ENCODE measurements around the gene TMEM119. TPM values are rescaled to one million over a fixed set of nuclear protein-coding genes. Genes with fewer than 3 reads are reported as not detected.

Gene TMEM119
- total and polyA plus RNA-seq, 9 of the 15 experiments (the other 6 are each of a cell fraction or from before 2014, with no cell fraction given): 0.18 TPM; not detected in 8

DNA sequence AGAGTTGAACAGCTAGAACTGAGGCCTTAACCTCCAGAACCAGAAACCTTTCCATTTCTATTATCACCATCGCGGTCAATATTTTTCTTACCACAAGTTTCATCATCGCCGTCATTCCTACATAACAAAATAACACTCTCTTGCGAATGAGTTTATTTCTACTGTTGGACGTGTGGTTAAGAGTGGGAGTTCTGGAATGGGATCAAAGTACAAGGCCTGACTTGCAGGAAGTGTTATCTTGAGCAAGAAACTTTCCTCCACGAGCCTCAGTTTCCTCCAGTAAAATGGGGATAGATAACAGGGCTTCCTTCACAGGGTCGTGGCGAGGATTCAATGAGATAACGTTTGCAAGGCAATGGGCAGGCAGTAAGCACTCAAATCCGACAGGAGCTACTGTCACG is 37.6 kb downstream of the TMEM119 start:
- no peak for ATAC-seq
- no TSS peak for BruUV-seq (replicated peaks)
- peak overlapping the region; percentile 93 for H3K4me3 ChIP-seq
- H4K20me1 ChIP-seq (replicated peaks; ENCODE audit: control insufficient read depth, insufficient read depth, low read length): peaks cover 16% of the 10 kb centered on the region; the same call in 1 of the 2 replicates
- POLR2A ChIA-PET: interaction anchor here (0.5 to 2.4 kb wide), 16 partner anchors 10 to 487 kb away, joined by 3 to 18 read pairs (median 3); partner anchors contain the start of gene FICD
- H3K27me3 ChIP-seq (ENCODE audit: control insufficient read depth in 2 of 2, insufficient read depth in 2 of 2, low read length in 2 of 2): no peaks in the 10 kb centered on the region
- under 1% methylated on average over 12 of the region's 12 CpGs for WGBS (ENCODE audit: insufficient coverage, low coverage, missing lambda C conversion rate)
- no peaks in the 10 kb centered on the region for H3K9me1 ChIP-seq (ENCODE audit: control insufficient read depth, insufficient read depth, low read length)
- peaks cover 11 to 26% of the 10 kb centered on the region in 2 experiments for H3K4me1 ChIP-seq (replicated peaks in 1 of 2; ENCODE audit: control insufficient read depth in 2 of 2, insufficient read depth in 2 of 2, low read length in 2 of 2)
- no peaks in the 10 kb centered on the region for H3K9me3 ChIP-seq (replicated peaks; ENCODE audit: control insufficient read depth, insufficient read depth, low read depth, low read length)
- peak in 1 of 4 experiments; percentile 42 for DNase-seq (ENCODE audit: extremely low read depth in 1 of 4, low spot score in 3 of 4)
- CTCF ChIA-PET (ENCODE audit: low intra/inter-chr PET ratio): no interaction called here
- peak; percentile 56 for FAIRE-seq
- peaks cover 50% of the 10 kb centered on the region for H3K36me3 ChIP-seq (ENCODE audit: control insufficient read depth, insufficient read depth, low read length)
- in situ Hi-C loops (cut with MboI) (loop anchor here (5.0 kb wide), 2 partner anchors 242 to 532 kb away; partner anchors contain the start of gene ALKBH2), intact Hi-C loops (cut with micrococcal nuclease) (loop anchor here (5.0 kb wide), 3 partner anchors 172 to 392 kb away; partner anchors contain the start of genes CORO1C and SSH1)
- H3K4me2 ChIP-seq (ENCODE audit: insufficient read depth, low read length): peak overlapping the region; percentile 99
- H3K79me2 ChIP-seq (ENCODE audit: control insufficient read depth, insufficient read depth, low read length): peaks cover 86% of the 10 kb centered on the region
- peak overlapping the region; percentile 89 for H2AFZ ChIP-seq (ENCODE audit: low read depth, low read length)
- peak overlapping the region; percentile 90 to 96 for H3K9ac ChIP-seq (ENCODE audit: insufficient read depth in 1 of 2, low read depth in 2 of 2, low read length in 2 of 2)
- peak overlapping the region; percentile 97 for H3K27ac ChIP-seq (ENCODE audit: extremely low read depth, low read depth, low read length)
- TF ChIP-seq LARP7 (IDR thresholded peaks at IDR 0.05) (no peak), TAF15 (IDR thresholded peaks at IDR 0.05; ENCODE audit: low read depth, low read length) (no peak), ZBTB26 (CRISPR knock-in tag; IDR thresholded peaks at IDR 0.05) (no peak), ZNF3 (CRISPR knock-in tag; IDR thresholded peaks at IDR 0.05) (no peak), SMARCA4 (IDR thresholded peaks at IDR 0.05) (peak; percentile 16; the same call in 1 of the 2 replicates), SMAD2 (IDR thresholded peaks at IDR 0.05; ENCODE audit: low read depth, low read length) (no peak), PHB2 (IDR thresholded peaks at IDR 0.05; ENCODE audit: low read depth) (no peak), PHTF2 (CRISPR knock-in tag; IDR thresholded peaks at IDR 0.05) (no peak), GABPA (tag; conservative IDR thresholded peaks at IDR 0.05; ENCODE audit: low read depth) (no peak), ZNF431 (CRISPR knock-in tag; IDR thresholded peaks at IDR 0.05) (no peak), CEBPZ (IDR thresholded peaks at IDR 0.05; ENCODE audit: borderline replicate concordance, low read depth, low read length) (no peak), LEF1 (IDR thresholded peaks at IDR 0.05) (peak; percentile 53; the same call in 1 of the 2 replicates), POLR2B (IDR thresholded peaks at IDR 0.05; ENCODE audit: low read depth, partially characterized antibody) (no peak), FUS (optimal IDR thresholded peaks at IDR 0.05; ENCODE audit: low read depth, low read length) (no peak), CHAMP1 (IDR thresholded peaks at IDR 0.05) (no peak), NR2C1 (IDR thresholded peaks at IDR 0.05) (no peak), NR2C1 (tag; IDR thresholded peaks at IDR 0.05) (no peak)
